Measurements from ENCODE around the gene PALM.

PALM gene

DNA sequence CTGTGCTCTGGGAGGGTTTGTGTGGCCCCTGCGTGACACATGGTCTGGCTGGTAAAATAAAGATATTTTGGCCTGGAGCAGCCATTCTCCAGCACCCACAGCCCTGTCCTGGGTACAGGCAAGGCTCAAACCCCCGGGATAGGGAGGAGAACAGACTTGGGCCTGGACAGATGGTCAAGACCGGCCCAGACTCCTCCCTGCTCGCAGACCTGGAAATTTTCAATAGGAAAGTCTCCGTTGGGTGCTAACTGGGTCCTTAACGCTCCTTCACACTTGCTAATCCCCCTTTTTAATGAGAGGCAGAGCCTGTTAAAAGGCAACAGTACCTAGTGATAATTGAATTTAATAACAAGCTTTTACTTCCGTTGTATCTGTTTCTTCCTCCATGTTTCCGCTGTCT is 2.5 kb downstream of the PALM start:
- no peak overlapping the region for H3K4me3 ChIP-seq (ENCODE audit: control insufficient read depth, low read depth, low read length)
- DNase-seq (ENCODE audit: low read depth), result no peak
- TF ChIP-seq, protein P1, sequence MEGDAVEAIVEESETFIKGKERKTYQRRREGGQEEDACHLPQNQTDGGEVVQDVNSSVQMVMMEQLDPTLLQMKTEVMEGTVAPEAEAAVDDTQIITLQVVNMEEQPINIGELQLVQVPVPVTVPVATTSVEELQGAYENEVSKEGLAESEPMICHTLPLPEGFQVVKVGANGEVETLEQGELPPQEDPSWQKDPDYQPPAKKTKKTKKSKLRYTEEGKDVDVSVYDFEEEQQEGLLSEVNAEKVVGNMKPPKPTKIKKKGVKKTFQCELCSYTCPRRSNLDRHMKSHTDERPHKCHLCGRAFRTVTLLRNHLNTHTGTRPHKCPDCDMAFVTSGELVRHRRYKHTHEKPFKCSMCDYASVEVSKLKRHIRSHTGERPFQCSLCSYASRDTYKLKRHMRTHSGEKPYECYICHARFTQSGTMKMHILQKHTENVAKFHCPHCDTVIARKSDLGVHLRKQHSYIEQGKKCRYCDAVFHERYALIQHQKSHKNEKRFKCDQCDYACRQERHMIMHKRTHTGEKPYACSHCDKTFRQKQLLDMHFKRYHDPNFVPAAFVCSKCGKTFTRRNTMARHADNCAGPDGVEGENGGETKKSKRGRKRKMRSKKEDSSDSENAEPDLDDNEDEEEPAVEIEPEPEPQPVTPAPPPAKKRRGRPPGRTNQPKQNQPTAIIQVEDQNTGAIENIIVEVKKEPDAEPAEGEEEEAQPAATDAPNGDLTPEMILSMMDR (IDR thresholded peaks at IDR 0.05; ENCODE audit: control insufficient read depth, insufficient read depth, low read depth, low read length, missing control alignments), result no peak

DNA sequence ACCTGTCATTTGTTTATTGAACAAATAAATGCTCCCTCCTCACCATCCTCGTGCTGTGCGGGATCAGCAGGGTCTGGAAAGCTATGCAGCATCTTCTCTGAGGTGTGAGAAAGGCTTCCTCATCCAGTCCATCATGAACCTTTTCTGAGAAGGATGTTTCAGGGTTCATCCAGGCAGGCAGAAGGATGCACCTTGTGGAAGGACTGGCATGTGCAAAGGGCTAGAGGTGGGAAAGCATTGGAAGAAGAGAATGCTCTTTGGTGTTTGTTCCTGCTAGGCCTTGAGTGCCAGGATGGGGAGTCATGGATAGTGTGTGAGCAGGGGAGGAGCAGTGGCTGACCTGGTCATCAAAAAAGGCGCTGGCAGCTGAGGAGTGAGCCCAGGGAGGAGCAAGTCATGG is 6.6 kb downstream of the PALM start:
- no peak overlapping the region for H3K4me3 ChIP-seq (ENCODE audit: control insufficient read depth, low read depth, low read length)
- no peak for DNase-seq (ENCODE audit: low read depth)
- TF ChIP-seq, protein P1 (IDR thresholded peaks at IDR 0.05; ENCODE audit: control insufficient read depth, insufficient read depth, low read depth, low read length, missing control alignments), result no peak

DNA sequence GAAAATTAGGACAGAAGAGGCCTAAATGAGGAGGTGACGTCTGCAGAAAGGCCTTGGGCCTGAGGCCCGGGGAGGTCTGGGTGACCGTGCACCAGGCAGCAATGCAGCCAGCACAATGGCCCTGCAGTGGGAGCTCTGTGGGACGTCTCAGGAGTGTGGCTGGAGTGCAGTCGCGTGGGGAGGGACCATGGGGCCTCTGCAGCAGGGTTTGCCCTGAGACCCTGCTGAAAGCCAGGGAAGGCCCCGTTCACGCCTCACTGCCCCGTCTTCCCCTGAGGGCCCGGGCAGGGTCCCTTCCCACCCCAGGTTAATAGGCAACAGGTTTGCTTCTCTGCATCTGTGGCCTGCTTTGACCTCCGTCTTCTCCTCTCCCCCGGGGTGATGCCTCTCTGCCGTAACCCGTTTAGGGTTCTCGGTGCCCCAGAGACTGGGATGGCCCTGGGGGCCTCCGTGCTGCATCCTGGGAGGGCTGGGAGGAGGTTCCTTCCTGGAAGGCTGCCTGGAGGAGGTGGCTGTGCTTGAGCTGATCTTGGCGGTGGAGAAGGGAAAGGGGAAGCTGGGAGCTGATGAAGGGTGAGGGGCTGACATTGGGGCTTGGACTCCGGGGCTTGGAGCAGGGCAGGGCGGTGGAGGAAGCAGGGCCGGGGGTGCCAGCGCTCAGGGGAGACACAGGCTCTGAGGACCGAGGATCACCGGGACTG is 9.7 kb downstream of the PALM start:
- no peak for DNase-seq (ENCODE audit: low read depth)
- TF ChIP-seq, protein P1 (IDR thresholded peaks at IDR 0.05; ENCODE audit: control insufficient read depth, insufficient read depth, low read depth, low read length, missing control alignments), result no peak
- no peak overlapping the region for H3K4me3 ChIP-seq (ENCODE audit: control insufficient read depth, low read depth, low read length)

DNA sequence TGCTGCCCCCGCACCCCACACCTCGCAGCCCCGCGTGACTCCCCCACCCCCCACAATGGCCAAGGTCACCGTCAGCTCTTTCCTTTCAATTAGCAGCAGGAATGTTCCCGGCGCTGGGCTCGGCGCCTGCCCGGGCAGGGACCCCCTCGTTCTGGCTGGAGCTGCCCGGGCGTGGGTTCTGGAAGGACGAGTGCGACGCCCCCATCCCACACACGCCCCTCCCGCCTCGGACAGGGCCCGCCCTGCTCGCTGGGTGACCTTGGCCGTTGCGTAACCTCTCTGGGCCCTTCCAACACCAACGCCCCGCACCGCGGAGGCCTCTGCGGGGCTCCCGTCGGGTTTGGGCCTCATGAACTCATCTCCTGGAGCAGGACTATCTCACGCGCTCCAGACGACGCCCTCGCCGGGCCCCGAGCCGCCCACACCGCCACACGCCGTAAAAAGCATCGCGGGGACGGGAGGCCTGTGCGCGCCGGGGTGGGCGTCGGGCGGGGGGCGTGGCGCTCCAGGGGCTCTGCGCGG is 10.3 kb downstream of the PALM start:
- H3K4me3 ChIP-seq (ENCODE audit: control insufficient read depth, low read depth, low read length), result no peak overlapping the region
- TF ChIP-seq, protein P1 (IDR thresholded peaks at IDR 0.05; ENCODE audit: control insufficient read depth, insufficient read depth, low read depth, low read length, missing control alignments), result no peak
- no peak for DNase-seq (ENCODE audit: low read depth)

DNA sequence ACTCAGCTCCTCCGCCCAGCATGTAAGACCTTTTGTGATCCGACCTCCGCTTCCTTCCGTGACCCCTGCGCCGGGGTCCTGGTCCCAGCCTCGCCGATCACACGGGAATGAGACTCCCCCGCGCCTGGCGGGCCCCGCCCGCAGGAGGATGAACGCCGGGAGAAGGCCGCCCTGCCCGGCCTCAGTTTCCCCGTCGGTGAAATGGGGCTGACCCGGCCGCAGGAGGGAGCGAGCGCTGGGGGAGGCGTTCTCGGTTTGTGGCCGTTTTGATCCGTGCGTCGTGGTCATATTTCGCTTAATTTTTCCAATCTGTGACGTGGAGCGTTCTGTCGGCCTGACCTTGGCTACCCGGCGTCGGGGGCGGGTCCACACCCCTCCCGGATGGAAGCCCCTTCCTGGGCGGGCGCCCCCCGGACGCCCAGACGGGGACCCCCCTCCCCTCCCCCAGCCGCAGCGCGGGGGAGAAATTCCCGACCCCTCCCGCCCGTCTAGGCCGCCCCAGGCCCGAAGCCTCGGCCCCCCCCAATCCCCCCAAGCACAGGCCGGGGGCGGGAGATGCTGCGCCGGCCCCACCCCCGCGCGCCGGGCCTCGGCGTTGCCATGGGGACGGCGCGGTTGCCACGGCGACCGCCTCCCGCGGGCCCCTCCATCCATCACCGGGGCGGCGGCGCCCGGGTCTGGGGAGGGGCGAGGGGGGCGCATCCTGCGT is 11.1 kb downstream of the PALM start:
- DNase-seq (ENCODE audit: low read depth), result no peak
- no peak overlapping the region for H3K4me3 ChIP-seq (ENCODE audit: control insufficient read depth, low read depth, low read length)
- TF ChIP-seq, protein P1 (IDR thresholded peaks at IDR 0.05; ENCODE audit: control insufficient read depth, insufficient read depth, low read depth, low read length, missing control alignments), result no peak

DNA sequence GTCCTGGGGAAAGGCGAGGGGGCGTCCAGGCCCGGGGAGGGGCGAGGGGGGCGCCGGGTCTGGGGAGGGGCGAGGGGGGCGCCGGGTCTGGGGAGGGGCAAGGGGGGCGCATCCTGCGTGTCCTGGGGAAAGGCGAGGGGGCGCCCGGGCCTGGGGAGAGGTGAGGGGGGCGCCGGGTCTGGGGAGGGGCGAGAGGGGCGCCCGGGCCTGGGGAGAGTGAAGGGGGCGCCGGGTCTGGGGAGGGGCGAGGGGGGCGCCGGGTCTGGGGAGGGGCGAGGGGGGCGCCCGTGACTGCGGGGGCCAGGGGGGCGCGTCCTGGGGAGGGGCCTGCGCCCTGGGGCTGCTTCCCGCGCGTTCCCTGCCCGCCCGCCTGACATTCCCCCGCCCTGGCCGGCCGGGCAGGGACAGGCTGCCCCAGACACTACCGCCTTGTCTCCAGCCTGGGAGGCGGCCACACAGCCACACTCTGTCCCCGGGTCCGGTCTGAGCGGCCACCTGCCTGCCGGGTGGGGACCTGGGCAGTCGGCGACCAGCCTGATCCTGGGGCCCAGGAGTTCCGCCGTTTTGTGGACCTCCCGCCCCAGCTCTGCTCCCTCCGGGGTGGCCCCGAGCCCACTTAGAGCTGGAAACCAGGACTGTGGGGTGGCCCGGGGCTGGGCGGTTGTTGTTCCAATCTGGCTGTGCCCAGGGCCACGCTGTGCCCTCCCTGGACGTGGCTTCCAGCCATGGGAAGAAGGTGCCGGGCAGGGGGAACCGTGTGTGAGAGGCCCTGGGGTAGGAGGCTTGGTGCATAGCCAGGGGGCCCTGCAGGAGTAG is 11.8 kb downstream of the PALM start:
- H3K4me3 ChIP-seq (ENCODE audit: control insufficient read depth, low read depth, low read length), result no peak overlapping the region
- no peak for DNase-seq (ENCODE audit: low read depth)
- TF ChIP-seq, protein P1 (IDR thresholded peaks at IDR 0.05; ENCODE audit: control insufficient read depth, insufficient read depth, low read depth, low read length, missing control alignments), result no peak
